Stimulated activated CD4-positive, alpha-beta T cell treated with anti-CD3 and anti-CD28 coated beads, Interleukin-15, amount 100 ng/mL, for 1 hour (primary cell): ENCODE results near the gene MOSPD3.

Source experiments
- DNase-seq, 2 donors: peaks; one replicate each; pipeline ENCODE4 v3.0.0-alpha.2; 2020; ENCODE audit warnings: low read depth in 1 of 2, low spot score in 1 of 2

Gene MOSPD3

DNA sequence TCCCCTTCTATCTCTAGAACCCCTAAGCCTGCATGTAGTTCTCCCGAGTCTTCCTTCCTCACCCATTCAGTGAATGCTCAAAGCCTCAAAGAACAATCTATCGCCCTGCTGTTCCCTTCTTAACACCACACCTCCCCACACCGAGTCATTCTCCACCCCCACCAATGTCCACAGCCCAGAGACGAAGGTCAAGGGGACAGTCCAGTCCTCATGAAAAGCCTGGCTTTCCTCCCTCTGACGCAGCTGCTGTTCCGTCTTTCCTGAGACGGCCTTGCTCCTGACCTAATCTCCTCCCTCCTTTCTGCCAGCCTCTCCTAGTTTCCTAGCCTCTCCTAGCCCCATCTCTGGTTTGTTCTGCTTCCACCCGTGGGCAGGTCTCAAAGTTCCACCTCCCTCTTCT is 9.2 kb downstream of the MOSPD3 start:
- DNase-seq, result no peak

GRCh38 chr7:100623951-100624824 is 11.8 kb downstream of the MOSPD3 start:
- DNase-seq, result no peak

- no peak for DNase-seq
These were observed 13.7 kb downstream of the MOSPD3 start for GRCh38 chr7:100626055-100626454.

DNA sequence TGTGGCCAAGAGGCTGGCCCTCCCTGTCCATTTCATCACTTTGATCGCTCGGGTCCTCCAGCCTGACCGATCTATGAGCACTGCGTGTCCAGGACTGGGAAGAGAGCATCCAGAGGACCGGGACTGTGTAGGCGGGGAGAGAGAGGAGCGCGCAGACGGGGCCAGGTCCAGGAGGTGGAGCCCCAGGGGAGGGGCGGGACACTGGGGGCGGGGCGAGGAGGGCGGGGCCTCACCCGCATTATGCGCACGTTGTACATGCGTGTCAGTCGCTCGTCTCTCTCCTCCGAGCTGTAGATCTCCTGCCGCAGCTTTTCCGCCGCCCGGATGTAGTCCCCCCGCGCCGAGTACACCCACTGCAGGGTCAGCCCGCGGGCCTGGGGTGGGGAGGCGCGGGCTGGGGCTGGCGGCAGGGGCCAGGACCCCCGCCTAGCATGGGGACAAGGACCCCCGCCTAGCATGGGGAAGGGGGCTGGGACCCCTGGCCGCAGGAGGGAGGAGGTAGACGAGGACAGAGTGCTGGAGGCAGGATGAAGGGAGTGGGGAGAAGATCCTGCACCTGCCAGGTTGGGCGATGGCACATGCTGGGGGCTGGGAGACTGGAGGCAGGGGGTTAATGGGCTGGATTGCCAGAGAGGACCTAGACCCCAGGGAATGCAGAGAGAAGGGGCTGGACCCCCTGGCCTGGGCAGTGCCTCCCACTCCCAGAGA is 14.3 kb downstream of the MOSPD3 start:
- DNase-seq, result peak; percentile 82

DNA sequence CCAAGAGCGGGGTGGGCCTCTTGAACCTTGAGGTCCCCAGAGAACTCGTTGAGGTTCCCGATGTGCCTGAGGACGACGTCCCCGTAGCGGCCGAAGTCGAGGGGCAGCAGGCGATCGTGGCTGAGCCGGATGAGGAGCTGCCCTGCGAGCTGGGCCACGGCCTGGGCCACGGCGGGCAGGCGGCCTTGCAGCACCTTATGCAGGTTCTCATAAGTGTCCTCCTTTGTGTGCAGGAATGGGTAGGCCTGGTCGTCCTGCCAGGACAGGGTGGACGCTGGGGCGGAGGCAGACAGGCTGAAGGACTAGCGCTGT is 14.9 kb downstream of the MOSPD3 start:
- DNase-seq, result no peak

DNA sequence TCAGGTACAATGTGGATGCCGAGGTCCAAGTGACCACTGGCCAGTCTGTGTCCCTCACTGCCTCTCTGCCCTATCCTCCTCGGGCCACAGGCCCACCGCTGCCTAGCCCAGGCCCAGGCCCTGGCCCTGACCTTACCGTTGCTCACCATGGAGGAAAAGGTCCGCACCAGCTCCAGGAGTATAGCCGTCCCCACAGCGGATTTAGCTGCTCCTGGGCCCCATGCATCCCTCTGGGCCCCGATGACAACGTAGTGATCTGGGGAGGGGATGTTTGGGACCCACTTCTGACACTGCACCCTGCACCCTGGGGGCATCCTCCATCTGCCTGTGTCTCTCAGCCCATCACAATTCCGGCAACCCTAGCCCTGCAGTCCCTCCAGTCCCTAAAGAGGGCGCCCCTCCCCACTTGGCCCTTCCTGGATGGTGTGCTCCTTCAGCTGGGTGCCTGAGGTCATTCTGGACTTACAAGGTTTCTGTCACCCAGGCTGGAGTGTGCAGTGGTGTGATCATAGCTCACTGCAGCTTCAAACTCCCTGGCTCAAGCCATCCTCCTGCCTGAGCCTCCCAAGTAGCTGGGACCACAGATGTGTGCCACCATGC is 16.9 kb downstream of the MOSPD3 start:
- no peak for DNase-seq

GRCh38 chr7:100630066-100630465 is 17.7 kb downstream of the MOSPD3 start:
- DNase-seq, result no peak

DNA sequence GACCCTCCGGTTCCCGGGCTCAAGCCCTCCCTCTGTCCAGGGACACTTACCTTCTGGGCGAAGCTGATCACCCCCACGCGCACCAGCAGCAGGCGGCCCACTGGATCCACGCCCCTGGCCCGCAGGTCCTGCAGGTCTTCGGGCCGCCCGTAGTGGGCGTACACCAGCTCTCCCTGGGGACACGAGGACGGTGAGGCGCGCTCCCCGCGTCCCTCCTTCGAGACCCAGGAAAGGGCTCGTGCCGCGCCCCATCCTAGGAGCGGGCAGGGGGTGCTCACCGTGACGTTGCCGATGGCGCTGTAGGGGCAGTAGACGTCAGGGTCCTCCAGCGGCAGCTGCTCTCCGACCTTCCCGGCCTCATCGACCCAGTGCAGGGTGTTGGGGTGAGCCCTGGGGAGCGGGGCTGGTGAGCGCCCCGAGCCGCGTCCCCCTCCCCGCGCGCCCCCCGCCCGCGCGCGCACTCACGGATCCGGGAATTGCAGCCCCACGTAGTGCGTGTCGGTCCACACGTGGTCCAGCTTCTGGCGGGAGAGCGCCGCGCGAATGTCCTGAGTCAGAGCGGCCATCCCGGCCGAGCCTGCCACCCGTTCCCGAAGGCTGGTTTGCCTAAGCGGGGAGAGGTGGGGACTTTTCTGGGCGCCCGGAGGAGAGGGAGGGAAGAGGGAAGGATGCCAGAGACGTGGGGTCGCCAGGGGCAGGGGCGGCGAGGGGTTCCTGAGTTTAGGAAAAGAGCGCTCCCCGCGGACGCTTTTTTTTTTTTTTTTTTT is 20.8 kb downstream of the MOSPD3 start:
- peak in 1 of 2 donors; percentile 39 for DNase-seq

- no peak for DNase-seq
These were observed 27.7 kb downstream of the MOSPD3 start for GRCh38 chr7:100639995-100640516.

DNA sequence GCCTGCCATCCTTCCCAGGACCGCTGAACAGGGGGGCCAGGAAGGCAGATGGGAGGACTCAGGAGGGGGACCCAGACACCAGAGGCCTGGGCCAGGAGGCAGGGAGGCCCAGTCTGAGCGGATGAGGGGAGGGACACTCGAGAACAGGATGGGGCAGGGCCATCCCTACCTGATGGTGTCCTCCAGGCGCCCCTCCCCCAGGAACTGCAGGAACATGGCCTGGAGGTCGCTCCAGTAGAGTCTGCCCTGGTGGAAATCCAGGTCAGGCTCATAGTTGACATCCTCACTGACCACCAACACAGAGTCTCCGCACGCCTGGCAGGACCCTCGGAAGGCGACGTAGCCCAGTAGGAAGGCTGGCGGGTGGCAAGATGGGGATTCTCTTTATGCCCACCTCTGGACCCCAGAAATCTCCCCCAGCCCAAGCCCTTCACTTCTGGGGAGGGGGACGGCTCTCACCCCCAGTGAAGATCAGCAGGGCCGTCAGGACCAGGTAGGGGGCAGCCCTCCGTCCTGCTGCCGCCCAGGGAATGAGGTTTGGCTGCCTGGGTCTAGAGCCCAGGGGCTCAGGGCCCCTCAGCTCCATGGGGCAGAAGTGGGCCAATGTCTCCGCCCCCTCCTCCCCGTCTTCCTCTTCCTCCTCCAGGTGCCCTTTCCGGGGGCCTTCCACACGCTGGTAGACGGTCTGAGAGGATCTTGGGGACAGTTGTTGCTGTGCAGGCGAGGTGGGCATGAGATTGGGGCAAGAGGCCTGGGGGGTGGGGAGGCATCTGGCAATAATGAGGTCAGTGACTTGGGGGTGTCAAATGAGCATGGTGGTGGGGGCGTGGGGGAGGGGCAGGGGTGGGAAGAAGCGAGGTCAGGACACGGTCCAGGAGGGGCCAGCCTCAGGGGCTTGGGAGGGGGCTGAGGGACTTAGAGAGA is 28.4 kb downstream of the MOSPD3 start:
- DNase-seq, result no peak

DNA sequence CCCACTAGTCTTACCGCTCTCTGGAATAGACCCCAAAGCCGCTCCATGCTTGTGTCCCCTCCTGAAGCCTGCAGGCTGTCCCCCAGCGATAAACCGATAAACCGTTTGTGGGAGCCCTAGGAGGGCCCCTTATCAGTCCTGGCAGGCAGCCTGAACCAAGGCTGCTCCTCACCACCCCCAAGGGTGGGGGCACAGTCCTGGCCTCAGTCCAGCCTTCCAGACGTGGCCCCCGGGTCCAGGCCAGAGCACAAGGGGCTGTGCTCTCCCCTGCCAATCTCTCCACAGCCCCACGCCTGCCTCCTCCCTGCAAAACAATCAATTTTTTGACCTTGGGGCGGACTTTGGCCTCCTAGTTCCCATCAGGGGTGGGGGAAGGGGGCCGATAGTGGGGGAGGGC is 29.1 kb downstream of the MOSPD3 start, which contains the start of gene TFR2:
Gene TFR2 (minus strand): TSS at position 90 of the 397 bp plus-strand sequence. CDS start 43 bp downstream, at position 47.
- DNase-seq, result no peak

- DNase-seq, result no peak
These were observed 29.7 kb downstream of the MOSPD3 start for GRCh38 chr7:100641860-100642533.

DNA sequence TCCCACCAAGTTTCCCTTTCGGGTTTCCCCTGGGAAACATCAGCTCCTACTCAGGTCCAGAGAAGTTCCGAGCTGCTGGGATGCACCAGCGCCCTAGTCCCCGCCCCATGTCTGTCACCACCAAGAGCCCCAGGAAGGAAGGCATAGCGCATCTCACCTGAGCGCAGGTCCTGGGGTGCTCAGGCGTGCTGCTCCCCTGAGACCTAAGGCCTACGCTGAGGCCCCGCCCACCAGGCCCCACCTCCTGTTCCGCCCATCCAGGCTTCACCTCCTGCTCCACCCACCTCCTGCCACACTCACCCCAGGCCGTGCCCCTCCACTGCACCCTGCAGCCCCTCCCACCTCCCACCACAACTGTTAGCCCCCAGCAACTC is 30.2 kb downstream of the MOSPD3 start:
- no peak for DNase-seq

DNA sequence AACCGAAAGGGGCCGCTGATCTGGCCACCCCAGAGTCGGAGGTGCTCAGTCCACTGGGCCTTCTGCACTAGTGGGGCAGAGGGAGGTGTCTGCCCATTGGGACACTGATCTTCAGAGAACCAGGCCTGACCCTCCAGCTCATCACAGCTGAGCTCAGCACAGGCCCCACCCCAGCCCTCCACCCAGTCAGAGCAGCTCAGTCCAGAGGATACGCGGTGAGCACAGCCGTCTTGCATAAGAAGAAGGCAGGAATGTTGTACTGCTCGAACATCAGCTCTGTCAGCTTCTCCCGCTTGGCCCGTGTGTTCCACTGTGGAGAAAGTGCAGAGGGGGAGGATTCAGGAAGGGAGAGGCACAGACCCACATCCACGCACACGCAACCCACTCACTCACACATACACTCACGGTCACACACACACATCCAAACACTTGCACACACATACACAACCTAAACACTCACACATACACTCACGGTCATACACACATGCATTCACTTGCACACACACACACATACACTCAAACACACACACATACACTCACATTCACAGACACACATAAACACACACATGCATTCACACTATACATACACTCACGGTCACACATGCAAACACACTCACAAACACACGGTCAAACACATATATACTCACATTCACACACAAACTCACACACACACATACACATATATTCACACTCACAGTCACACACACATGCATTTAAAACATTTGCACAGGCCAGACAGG is 37.7 kb downstream of the MOSPD3 start:
- no peak for DNase-seq

- no peak for DNase-seq
These were observed 42.8 kb downstream of the MOSPD3 start for GRCh38 chr7:100654908-100655831.

DNA sequence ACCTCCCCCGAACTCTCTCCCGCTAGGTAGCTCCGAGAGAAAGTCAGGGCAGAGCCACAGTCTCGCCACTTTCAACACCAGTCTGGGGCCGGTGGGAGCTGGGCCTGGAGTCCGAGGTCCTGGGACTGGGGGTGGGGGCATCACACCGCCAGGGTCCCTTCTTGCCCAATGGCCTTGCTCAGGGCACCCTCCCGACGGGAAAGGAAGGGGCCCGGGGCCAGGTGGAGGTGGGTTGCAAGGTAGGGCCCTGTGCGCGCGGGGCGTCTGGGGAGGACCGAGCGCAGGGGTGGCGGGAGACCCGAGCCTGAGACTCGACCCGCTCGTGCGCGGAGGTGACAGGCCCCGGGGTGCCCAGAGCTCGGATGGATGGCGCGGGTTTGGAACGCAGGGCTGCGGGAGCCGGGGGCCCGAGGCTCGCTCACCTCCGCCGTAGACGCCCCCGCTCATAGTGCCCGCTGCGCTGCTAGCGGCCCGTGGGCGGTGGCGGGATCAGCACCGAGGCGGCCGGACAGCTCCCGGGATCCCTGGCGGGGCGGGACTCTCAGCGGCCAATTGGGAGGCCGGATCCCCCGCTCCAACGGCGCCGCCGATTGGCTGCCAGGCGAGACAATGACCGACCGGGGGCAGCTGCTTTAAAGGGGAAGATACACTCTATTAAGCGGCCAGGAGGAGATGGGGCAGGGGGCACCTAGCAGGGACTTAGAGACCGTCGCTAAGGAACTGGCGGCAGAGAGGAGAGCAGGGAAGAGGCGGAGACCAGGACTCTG is 43.8 kb downstream of the MOSPD3 start, which contains the start of gene ACTL6B:
Gene ACTL6B (minus strand): TSS at position 541 of the 767 bp plus-strand sequence. CDS start 94 bp downstream, at position 447.
- peak in 1 of 2 donors; percentile 45 for DNase-seq
